ENCODE results near the gene INSIG2.
"Not testable (repeated sequence)": the region's sequence is repeated elsewhere in the genome, so short reads cannot be mapped to it uniquely, and the experiment has no call there.

Gene INSIG2

GRCh38 chr2:118090387-118091139, 2.3 kb downstream of the INSIG2 start:
- H3K4me3 ChIP-seq (ENCODE audit: low read length) = peak overlapping the region; percentile 90

DNA sequence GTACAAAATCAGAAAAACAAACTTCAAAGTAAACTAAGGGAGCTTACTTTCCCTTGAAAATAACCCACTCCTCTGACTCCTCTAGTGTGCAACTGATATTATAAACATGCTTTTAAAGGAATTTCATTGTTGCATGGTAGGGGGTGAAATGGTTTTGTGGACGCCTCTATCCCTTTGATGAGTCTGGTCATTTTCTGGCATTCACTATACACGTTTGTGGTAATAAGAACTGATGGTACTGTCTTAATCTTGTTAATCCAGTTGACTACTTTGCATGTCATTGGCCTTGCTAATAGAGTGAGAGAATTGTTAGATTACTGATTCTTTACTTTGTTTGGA, 2.8 kb downstream of the INSIG2 start:
- Histone ChIP-seq H3K4me1 (ENCODE audit: control insufficient read depth, insufficient read depth, low read length) (peaks cover 30% of the 10 kb centered on the region), H3K9ac (ENCODE audit: low read length) (no peak overlapping the region), H3K36me3 (ENCODE audit: control insufficient read depth, insufficient read depth, low read length, severe bottlenecking) (no peaks in the 10 kb centered on the region), H3K4me3 (ENCODE audit: low read length) (no peak overlapping the region), H3K27me3 (replicated peaks; ENCODE audit: control insufficient read depth, insufficient read depth, low read length) (no peaks in the 10 kb centered on the region), H3K9me3 (ENCODE audit: control insufficient read depth, low read length) (no peaks in the 10 kb centered on the region)
- no peak for DNase-seq (ENCODE audit: low read depth)

More at GRCh38 chr2:118090387-118091139, 2.3 kb downstream of the INSIG2 start:
- Histone ChIP-seq H3K4me1 (ENCODE audit: control insufficient read depth, insufficient read depth, low read length) (peaks cover 25% of the 10 kb centered on the region), H3K9me3 (ENCODE audit: control insufficient read depth, low read length) (no peaks in the 10 kb centered on the region), H3K9ac (ENCODE audit: low read length) (peak overlapping the region; percentile 90), H3K27me3 (replicated peaks; ENCODE audit: control insufficient read depth, insufficient read depth, low read length) (no peaks in the 10 kb centered on the region), H3K36me3 (ENCODE audit: control insufficient read depth, insufficient read depth, low read length, severe bottlenecking) (no peaks in the 10 kb centered on the region)
- DNase-seq (ENCODE audit: low read depth) = no peak

GRCh38 chr2:118091631-118092030, 3.4 kb downstream of the INSIG2 start:
- H3K4me1 ChIP-seq (ENCODE audit: control insufficient read depth, insufficient read depth, low read length) = peaks cover 30% of the 10 kb centered on the region
- no peaks in the 10 kb centered on the region for H3K9me3 ChIP-seq (ENCODE audit: control insufficient read depth, low read length)
- peak; percentile 54 for DNase-seq (ENCODE audit: low read depth)
- H3K9ac ChIP-seq (ENCODE audit: low read length) = no peak overlapping the region
- no peaks in the 10 kb centered on the region for H3K36me3 ChIP-seq (ENCODE audit: control insufficient read depth, insufficient read depth, low read length, severe bottlenecking)
- no peaks in the 10 kb centered on the region for H3K27me3 ChIP-seq (replicated peaks; ENCODE audit: control insufficient read depth, insufficient read depth, low read length)
- H3K4me3 ChIP-seq (ENCODE audit: low read length) = no peak overlapping the region

GRCh38 chr2:118094102-118094501, 5.8 kb downstream of the INSIG2 start:
- not testable (repeated sequence) for DNase-seq (ENCODE audit: low read depth); H3K9ac ChIP-seq (ENCODE audit: low read length); H3K9me3 ChIP-seq (ENCODE audit: control insufficient read depth, low read length); H3K27me3 ChIP-seq (replicated peaks; ENCODE audit: control insufficient read depth, insufficient read depth, low read length); H3K4me3 ChIP-seq (ENCODE audit: low read length)
- Histone ChIP-seq H3K4me1 (ENCODE audit: control insufficient read depth, insufficient read depth, low read length) (peaks cover 30% of the 10 kb centered on the region), H3K36me3 (ENCODE audit: control insufficient read depth, insufficient read depth, low read length, severe bottlenecking) (peaks cover 15% of the 10 kb centered on the region)

GRCh38 chr2:118094503-118094902, 6.2 kb downstream of the INSIG2 start:
- H3K36me3 ChIP-seq (ENCODE audit: control insufficient read depth, insufficient read depth, low read length, severe bottlenecking) = peaks cover 15% of the 10 kb centered on the region
- no peaks in the 10 kb centered on the region for H3K27me3 ChIP-seq (replicated peaks; ENCODE audit: control insufficient read depth, insufficient read depth, low read length)
- no peaks in the 10 kb centered on the region for H3K9me3 ChIP-seq (ENCODE audit: control insufficient read depth, low read length)
- H3K4me3 ChIP-seq (ENCODE audit: low read length) = no peak overlapping the region
- DNase-seq (ENCODE audit: low read depth) = no peak
- no peak overlapping the region for H3K9ac ChIP-seq (ENCODE audit: low read length)
- H3K4me1 ChIP-seq (ENCODE audit: control insufficient read depth, insufficient read depth, low read length) = peaks cover 30% of the 10 kb centered on the region

DNA sequence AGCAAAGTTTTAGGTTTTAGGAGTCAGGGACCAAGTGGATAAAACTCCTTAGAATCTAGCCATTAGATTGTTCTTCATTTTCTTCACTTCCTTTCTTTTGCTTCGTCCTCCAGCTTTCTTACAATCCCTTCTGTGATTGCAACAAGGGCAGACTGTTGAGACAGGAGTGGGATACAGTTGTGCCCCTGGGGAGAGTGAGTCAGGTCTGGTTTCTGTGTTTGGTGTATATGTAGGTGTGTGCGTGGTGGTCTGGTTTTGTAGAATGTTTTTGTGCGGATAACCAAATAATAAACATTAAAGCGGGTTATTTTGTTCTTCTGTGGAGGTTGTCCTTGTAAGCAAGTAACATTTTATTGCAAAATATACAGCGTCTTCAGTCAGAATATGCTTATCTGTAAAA, 7.3 kb downstream of the INSIG2 start:
- H3K27me3 ChIP-seq (replicated peaks; ENCODE audit: control insufficient read depth, insufficient read depth, low read length) = no peaks in the 10 kb centered on the region
- DNase-seq (ENCODE audit: low read depth) = peak; percentile 24
- no peak overlapping the region for H3K4me3 ChIP-seq (ENCODE audit: low read length)
- H3K4me1 ChIP-seq (ENCODE audit: control insufficient read depth, insufficient read depth, low read length) = peaks cover 20% of the 10 kb centered on the region
- H3K9ac ChIP-seq (ENCODE audit: low read length) = no peak overlapping the region
- peaks cover 19% of the 10 kb centered on the region for H3K36me3 ChIP-seq (ENCODE audit: control insufficient read depth, insufficient read depth, low read length, severe bottlenecking)
- no peaks in the 10 kb centered on the region for H3K9me3 ChIP-seq (ENCODE audit: control insufficient read depth, low read length)

GRCh38 chr2:118097657-118098056, 9.4 kb downstream of the INSIG2 start:
- no peaks in the 10 kb centered on the region for H3K27me3 ChIP-seq (replicated peaks; ENCODE audit: control insufficient read depth, insufficient read depth, low read length)
- H3K9ac ChIP-seq (ENCODE audit: low read length) = no peak overlapping the region
- H3K36me3 ChIP-seq (ENCODE audit: control insufficient read depth, insufficient read depth, low read length, severe bottlenecking) = peaks cover 19% of the 10 kb centered on the region
- no peak for DNase-seq (ENCODE audit: low read depth)
- no peak overlapping the region for H3K4me3 ChIP-seq (ENCODE audit: low read length)
- H3K4me1 ChIP-seq (ENCODE audit: control insufficient read depth, insufficient read depth, low read length) = peaks cover 10% of the 10 kb centered on the region
- H3K9me3 ChIP-seq (ENCODE audit: control insufficient read depth, low read length) = no peaks in the 10 kb centered on the region

- Histone ChIP-seq H3K27me3 (replicated peaks; ENCODE audit: control insufficient read depth, insufficient read depth, low read length) (no peaks in the 10 kb centered on the region), H3K4me1 (ENCODE audit: control insufficient read depth, insufficient read depth, low read length) (peaks cover 10% of the 10 kb centered on the region), H3K9me3 (ENCODE audit: control insufficient read depth, low read length) (no peaks in the 10 kb centered on the region), H3K9ac (ENCODE audit: low read length) (no peak overlapping the region), H3K36me3 (ENCODE audit: control insufficient read depth, insufficient read depth, low read length, severe bottlenecking) (peaks cover 24% of the 10 kb centered on the region), H3K4me3 (ENCODE audit: low read length) (no peak overlapping the region)
- no peak for DNase-seq (ENCODE audit: low read depth)
These were observed 10.2 kb downstream of the INSIG2 start for GRCh38 chr2:118098307-118099030.

- no peak overlapping the region for H3K9ac ChIP-seq (ENCODE audit: low read length)
- H3K4me3 ChIP-seq (ENCODE audit: low read length) = no peak overlapping the region
- no peaks in the 10 kb centered on the region for H3K9me3 ChIP-seq (ENCODE audit: control insufficient read depth, low read length)
- H3K4me1 ChIP-seq (ENCODE audit: control insufficient read depth, insufficient read depth, low read length) = no peaks in the 10 kb centered on the region
- H3K27me3 ChIP-seq (replicated peaks; ENCODE audit: control insufficient read depth, insufficient read depth, low read length) = no peaks in the 10 kb centered on the region
- no peak for DNase-seq (ENCODE audit: low read depth)
- H3K36me3 ChIP-seq (ENCODE audit: control insufficient read depth, insufficient read depth, low read length, severe bottlenecking) = peaks cover 49% of the 10 kb centered on the region
These were observed 14.3 kb downstream of the INSIG2 start for GRCh38 chr2:118102433-118103082.

GRCh38 chr2:118103951-118104940, 16.0 kb downstream of the INSIG2 start:
- no peak overlapping the region for H3K4me3 ChIP-seq (ENCODE audit: low read length)
- peaks cover 58% of the 10 kb centered on the region for H3K36me3 ChIP-seq (ENCODE audit: control insufficient read depth, insufficient read depth, low read length, severe bottlenecking)
- H3K9ac ChIP-seq (ENCODE audit: low read length) = no peak overlapping the region
- no peaks in the 10 kb centered on the region for H3K27me3 ChIP-seq (replicated peaks; ENCODE audit: control insufficient read depth, insufficient read depth, low read length)
- no peaks in the 10 kb centered on the region for H3K9me3 ChIP-seq (ENCODE audit: control insufficient read depth, low read length)
- DNase-seq (ENCODE audit: low read depth) = no peak
- no peaks in the 10 kb centered on the region for H3K4me1 ChIP-seq (ENCODE audit: control insufficient read depth, insufficient read depth, low read length)

All from adipocyte (in vitro differentiated cells).